ENCODE data around the gene HTATIP2. TPM values are rescaled to one million over a fixed set of nuclear protein-coding genes. Genes with fewer than 3 reads are reported as not detected.
"Not testable (repeated sequence)": the region's sequence is repeated elsewhere in the genome, so short reads cannot be mapped to it uniquely, and the experiment has no call there.

Gene HTATIP2
- total RNA-seq, result 26.5 TPM

DNA sequence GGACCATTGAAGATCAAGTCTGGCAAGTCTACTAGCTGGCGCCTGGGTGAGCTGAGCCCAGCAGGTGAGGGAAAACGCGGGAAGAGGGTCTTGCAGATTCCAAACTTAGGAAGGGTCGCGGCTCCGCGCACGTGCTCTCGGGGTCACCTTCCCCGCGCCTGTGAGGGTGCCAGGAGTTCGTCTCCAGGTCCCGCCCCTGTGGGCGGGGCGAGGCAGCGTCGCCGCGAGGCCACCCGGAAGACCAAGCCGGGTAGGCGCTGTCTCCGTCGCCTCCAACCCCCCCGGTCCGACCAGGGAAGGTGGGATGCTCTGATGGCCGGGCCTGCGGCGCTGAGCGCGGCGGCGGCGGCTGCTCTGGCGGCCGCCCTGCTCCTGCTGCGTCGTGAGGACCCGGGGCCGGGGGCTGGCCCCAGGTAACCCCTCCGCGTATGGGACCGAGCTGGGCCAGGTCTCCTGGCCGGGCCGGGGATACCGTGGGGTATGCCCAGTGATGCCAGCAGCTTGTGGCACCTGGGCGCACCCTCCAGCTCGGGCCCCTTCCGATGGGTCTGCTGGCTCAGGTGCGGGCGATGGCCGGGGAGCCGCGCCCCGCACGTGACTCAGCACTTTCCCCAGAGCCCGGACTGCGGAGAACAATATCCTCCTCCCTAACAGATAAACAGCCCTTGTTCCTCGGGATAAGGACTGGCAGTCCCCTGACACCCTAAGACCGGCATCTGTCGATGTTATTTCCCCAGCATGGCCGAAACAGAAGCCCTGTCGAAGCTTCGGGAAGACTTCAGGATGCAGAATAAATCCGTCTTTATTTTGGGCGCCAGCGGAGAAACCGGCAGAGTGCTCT lies at the start of gene HTATIP2:
TSS of gene HTATIP2 (plus strand) at position 215 of the 841 bp plus-strand sequence. CDS start at position 739, 524 bp downstream.
- intact Hi-C loops (cut with DNase I), result no loop called here
- DNase-seq (ENCODE audit: low spot score) (peak; percentile 84), ATAC-seq (peak; percentile 84)

DNA sequence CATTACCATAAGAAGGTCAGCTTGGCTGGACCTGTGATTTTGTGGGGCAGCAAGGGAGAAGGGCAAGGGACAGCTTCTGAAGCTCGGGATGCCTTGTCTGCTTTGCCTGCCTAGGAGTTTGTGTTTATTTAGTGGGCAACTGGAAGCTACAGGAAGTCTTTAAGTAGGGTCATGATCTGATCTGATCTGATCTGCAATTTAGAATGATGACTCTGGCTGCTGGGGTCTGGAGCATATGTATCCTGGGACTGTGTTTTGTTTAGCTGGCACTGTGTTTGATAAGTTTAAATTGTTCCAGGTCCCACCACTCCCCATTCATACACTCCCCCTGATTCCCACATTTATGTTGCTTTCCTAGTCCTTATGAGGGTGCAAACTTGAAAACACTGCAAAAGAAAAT lies 47.7 kb upstream of the HTATIP2 start:
- no peak for ATAC-seq

DNA sequence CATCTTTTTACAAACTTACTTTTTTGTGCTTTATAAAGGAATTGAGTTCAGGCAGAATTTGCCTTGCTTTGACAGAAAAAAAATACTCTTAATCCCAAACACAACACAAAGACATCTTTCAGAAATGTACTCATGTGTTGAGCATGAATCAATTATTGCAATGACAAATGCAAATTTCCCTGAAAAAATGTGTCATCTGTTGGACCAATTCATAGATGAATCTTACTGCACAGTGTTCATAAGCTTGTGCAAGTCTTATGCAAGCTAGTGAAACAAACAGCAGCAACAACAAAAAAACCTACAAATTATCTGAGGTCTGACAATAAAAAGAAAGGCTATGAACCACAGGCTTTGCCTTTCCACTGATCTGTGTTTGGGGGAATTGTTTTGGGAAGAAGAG lies 42.3 kb upstream of the HTATIP2 start:
- no peak for DNase-seq (ENCODE audit: low spot score)
- ATAC-seq, result no peak
- intact Hi-C loops (cut with DNase I), result no loop called here

More for the DNA sequence above, 47.7 kb upstream of the HTATIP2 start:
- DNase-seq (ENCODE audit: low spot score), result no peak
- intact Hi-C loops (cut with DNase I), result no loop called here

DNA sequence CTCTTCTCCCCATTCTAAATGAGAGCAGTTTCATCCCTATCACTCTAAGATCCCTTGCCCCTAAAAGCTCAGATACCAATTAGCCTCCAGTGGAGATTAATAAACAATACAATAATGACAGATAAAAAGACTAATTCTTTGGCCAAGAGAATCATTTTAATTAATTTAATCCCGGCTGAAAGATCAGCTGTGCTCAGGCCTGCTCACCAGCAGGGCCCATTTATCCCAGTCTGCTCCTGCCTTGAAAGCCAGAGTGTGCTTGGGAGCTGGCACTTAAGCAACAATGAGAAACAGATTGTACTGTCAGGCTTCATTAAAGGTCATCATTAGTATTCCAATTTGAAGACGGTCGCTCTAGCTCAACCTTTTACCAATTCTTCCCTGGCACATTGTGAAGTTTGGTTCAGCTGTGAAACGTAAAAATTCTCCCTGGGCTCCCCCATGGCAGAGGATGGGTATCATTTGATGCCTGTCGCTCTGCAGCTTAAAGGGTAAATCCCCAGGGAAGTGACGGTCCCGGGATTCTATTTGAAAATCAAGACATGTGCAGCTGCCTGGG lies 36.1 kb upstream of the HTATIP2 start:
- DNase-seq (ENCODE audit: low spot score), result no peak

DNA sequence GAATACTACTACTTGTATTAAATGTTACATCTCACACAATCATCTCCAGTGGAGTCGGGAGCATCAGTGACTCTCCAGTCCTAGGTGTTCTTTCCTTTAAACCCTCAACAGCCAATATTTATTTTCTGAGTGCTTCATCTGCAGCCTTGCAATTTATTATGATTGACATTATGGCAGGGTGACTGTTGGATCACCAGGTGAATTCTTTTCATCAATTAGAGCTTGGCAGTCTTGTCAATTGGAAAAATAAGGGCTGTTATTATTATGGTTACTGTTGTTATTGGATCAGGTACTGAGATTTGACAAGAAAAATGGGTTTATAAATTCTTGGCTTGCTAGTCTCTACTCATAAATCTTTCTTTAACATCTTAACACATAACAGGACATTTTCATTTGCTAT lies 27.5 kb upstream of the HTATIP2 start:
- ATAC-seq, result no peak
- no peak for DNase-seq (ENCODE audit: low spot score)
- intact Hi-C loops (cut with DNase I), result no loop called here

More for the DNA sequence above, 36.1 kb upstream of the HTATIP2 start:
- no peak for ATAC-seq
- intact Hi-C loops (cut with DNase I), result no loop called here

DNA sequence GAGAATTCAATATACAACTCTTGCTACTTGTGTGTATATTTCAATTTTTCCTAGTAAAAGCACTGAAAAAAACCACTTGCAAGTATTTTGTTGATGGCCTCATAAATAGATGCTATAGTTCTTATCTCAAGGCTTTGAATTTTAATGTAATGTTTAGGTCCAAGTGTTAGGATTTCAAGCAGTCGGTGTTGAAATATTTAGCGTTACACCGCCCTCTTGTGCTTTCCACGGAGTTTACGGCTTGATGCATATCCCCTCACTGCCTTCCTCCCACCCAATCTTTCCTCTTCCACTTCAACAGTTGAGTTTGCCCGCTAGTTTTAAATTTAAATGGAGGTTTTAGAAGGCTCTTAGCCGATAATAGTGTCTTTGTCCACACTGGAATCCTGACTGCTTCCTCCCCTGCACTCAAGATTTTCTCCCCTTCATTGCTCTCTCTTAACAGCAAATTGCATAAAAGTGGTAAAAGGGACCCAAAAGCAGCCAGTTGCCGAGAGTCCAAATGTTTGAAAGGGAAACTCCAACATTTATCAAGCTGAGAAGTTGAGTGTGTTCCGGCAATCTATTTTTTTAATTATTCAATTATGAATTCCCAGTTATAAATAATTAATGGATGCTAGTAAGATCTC lies 25.9 kb upstream of the HTATIP2 start:
- DNase-seq (ENCODE audit: low spot score) (no peak), ATAC-seq (no peak)
- intact Hi-C loops (cut with DNase I), result no loop called here

DNA sequence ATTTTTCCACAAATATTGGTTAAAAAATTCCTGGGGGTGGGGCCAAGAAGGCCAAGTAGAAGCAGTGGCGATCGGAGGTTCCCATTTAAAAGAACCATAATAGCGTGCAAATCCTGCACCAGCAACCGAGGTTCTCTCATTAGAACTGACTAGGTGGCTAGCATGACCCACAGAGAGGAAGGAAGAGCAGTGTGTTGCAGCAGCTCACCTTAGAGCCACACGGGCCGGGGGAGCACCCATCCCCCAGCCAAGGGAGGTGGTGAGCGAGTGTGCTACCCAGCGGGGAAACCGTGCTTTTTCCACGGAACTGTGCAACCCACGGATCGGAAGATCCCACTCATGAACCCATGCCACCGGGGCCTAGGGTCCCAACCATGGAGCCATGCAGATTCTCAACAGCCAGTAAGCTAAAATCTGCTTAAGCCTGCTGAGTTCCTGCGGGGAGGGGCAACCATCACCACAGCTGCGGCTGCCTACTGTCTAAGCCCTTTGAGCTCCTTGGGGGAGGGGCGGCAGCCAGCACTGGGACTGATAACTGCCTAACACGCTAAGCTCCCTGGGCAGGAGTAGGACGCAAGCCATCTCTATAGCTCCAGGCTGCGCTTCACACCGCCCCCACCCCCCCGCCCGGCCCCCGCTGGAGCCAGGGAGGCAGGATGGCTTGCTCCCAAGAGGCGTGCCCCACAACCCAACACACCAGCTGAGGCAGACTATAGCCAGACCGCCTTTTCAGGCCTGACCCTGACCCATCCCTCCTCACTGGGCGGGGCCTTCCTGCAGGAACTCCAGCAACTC lies 21.0 kb upstream of the HTATIP2 start:
- ATAC-seq (no peak), DNase-seq (ENCODE audit: low spot score) (no peak)
- intact Hi-C loops (cut with DNase I), result no loop called here

DNA sequence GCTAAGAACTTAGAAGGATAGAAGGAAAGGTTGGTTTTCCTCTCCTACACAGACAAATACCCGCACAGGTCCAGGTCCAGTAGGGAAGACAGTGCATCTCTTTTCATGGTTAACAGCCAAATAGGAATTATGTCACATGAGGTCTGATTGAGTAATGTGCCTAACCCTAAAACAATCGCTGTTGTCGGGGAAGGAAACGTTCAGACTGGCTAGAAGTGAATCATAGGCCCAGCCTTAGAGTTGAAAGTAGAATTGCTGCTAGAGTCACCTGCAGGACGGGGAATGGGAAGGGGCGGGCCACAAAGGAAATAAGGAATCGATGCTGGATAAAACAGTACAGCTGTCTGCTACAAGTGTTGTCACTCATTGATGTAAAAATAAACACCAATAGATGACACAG lies 12.4 kb upstream of the HTATIP2 start:
- no peak for DNase-seq (ENCODE audit: low spot score)
- ATAC-seq, result no peak
- intact Hi-C loops (cut with DNase I), result loop anchor here (10.0 kb wide), 1 partner anchor 226 kb away; no protein-coding TSS in a partner anchor

DNA sequence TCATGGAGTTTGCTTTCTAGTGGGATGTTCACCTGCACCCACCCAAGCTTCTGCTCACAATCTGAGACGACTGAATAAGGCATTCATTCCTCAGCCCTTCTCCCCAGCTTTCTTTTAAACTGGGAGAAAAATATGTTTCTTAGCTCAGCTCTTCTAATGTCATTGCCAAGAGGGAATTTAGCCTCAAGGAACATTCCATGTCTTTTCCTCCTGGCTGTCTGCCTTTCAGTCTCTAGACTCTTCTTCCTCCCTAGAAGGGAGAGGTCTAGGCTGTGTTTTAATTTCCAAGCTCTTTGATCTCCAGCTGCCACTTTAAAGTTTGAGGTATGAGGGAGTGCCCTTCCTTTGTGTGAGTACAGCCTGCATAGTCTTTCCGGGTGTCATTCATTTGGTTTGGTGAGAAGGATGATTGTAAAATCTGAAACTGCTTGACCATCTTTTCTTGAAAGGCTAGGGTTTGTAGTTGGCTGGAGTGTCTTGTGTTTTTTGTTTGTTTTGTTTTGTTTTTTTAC lies 11.7 kb upstream of the HTATIP2 start:
- DNase-seq (ENCODE audit: low spot score), result no peak
- no peak for ATAC-seq
- intact Hi-C loops (cut with DNase I), result loop anchor here (10.0 kb wide), 1 partner anchor 227 kb away; no protein-coding TSS in a partner anchor

DNA sequence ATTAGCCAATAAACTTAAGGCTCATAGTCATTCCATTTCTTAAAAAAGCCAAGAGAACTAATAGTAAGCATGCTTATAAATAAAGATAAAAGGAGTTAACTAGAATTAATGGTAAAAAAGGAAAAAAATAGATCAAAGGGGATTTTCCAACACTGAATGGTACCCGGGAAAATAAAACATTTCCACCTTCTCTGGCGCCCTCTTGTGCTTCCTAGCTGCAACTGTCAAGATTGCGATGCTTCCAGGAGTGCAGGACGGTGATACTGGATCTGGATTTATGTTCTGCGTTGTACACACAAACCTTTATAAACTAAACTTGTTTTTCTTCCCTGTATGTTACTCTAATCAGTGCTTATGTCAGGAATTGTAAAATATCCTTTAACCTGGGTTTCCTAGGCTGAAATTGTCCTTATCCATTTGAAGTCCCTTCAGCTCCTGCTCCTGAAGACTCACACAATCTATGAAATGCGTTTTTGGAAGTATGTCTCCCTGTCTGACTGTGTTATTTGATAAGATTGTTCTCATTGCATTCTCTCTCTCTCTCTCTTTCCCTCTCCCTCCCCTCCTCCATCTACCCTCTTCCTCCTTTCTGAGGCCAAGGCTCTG lies 9.6 kb upstream of the HTATIP2 start:
- peak; percentile 45 for ATAC-seq
- intact Hi-C loops (cut with DNase I), result loop anchor here (10.0 kb wide), 1 partner anchor 229 kb away; no protein-coding TSS in a partner anchor

DNA sequence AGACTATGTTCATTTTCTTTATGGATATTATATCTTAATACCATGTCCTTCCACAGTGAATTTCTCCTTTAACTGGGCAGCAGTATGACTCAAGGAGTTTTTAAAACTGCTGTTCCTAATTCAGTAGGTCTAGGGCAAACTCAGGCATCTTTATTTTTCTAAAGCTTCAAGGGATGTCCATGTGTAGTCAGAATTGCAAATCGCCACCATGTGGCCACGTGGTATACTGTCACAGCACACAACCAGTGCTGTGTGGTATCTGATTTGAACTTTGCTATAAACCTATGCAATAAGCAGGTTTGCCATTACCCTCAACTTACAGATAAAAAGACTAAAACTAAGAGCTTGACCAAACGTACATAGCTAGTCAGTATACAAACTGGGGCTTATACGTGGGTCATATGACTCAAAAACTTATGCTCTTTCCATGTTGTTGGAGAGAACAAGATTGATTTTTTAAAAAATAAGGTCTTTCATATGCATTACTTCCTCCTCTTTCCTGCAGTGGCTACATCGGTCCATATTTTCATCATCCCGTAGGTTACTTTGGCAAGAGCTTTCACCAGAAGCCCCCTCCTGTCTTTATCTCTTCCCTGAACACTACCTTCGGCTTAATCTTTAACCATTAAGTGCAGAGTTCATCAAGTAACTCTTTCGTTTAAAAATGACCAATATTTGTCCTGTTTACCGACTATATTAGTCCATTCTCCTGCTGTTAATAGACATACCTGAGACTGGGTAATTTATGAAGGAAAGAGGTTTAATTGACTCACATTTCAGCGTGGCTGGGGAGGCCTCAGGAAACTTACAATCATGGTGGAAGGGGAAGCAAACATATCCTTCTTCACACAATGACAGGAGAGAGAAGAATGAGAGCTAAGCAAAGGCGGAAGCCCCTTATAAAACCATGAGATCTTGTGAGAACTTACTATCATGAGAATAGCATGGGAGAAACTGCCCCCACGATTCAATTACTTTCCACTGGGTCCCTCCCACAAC lies 8.0 kb upstream of the HTATIP2 start:
- peak; percentile 28 for ATAC-seq
- intact Hi-C loops (cut with DNase I), result loop anchor here (10.0 kb wide), 1 partner anchor 231 kb away; no protein-coding TSS in a partner anchor
- DNase-seq (ENCODE audit: low spot score), result no peak

More for the DNA sequence above, 9.6 kb upstream of the HTATIP2 start:
- no peak for DNase-seq (ENCODE audit: low spot score)

DNA sequence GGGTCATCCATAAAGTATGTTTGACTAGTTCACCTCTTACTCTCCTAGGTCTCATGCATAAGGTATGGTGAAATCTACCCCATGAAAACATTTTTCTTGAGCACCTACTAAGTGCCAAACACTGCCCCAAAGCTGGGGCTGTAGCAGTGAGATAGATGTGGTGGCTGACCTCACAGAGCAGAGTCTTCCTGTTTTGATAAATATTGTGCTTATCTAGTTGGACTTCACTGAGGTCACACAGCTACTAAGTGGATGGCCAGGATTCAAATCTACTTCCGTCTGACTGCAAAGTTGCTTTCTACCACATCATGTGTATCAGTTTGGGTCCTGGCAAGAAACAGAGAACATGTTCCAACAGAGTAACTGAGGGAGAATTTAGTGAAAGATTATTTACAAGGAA lies 6.4 kb upstream of the HTATIP2 start:
- no peak for DNase-seq (ENCODE audit: low spot score)
- no peak for ATAC-seq
- intact Hi-C loops (cut with DNase I), result loop anchor here (10.0 kb wide), 1 partner anchor 232 kb away; no protein-coding TSS in a partner anchor

DNA sequence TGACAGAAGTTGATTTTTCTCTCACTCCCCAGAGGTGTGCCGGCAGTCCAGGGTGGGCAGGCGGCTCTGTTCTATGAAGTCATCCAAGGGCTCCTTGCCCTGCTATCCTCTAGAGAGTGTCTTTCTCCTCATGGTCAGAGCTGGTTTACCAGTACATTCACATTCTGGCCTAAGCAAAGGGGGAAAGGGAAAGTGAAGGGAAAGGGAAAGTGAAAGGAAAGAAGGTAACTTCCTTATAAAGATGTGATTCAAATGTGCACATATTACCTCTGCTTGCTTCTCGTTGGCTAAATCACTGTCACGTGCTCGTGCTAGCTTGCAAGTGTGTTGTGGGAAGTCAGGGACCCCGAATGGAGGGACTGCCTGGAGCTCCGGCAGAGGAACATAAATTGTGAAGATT lies 2.9 kb upstream of the HTATIP2 start:
- DNase-seq (ENCODE audit: low spot score) (no peak), ATAC-seq (no peak)
- intact Hi-C loops (cut with DNase I), result no loop called here

DNA sequence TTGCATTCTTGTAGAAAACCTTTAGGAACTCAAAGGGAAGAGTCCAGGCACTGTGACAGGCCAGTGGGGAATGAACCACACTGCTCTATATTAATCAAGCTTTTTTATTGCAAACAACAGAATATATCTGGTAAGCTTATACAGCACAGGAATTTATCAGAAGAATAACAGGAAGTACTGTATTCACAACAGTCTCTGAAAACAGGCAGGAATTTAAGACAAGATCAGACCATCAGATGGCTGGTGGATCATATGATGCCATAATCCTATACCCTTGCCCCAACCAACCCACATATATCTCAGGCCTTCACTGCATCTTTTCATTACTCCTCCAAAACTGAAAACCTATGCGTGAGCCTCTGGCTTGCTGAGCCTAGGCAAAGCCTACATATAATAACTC lies 1.0 kb upstream of the HTATIP2 start:
- DNase-seq (ENCODE audit: low spot score), result no peak
- ATAC-seq, result no peak
- intact Hi-C loops (cut with DNase I), result no loop called here

DNA sequence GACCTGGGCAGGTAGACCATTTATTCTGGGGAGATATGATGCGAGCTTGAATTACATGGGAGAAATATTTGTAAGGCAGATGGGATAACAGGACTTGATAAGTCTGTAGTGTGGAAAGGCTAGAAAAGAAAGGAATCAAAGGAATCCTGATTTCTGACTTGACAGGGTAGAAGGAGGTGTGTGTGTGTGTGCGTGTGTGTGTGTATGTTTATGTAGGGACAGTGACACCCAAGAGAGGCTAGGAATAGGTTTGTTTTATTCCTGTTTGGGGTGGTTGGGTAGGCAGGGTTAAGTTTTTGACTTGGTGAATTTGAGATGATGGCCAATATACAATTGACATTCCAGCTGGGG lies 390 bp upstream of the HTATIP2 start:
- ATAC-seq, result no peak
- intact Hi-C loops (cut with DNase I), result no loop called here
- DNase-seq (ENCODE audit: low spot score), result no peak

DNA sequence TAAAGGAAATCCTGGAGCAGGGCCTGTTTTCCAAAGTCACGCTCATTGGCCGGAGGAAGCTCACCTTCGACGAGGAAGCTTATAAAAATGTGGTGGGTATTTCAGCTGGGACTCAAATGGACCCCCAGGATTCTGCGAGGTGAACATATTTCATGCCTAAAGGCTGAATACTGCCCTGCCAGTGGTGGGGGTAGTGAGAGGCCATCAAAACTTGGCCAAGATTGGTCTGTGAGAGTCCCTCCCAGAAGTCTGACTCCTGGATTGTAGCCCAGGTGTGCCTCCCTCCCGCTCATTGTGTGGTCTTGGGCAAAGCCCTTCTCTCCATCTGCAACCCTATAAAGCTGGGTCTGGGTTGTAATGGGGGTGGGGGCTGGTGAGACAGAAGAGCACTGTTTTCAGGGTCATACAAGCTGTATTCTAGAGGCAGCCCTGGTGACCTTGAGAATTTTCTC lies 853 bp downstream of the HTATIP2 start:
- ATAC-seq (peak; percentile 17), DNase-seq (ENCODE audit: low spot score) (no peak)
- intact Hi-C loops (cut with DNase I), result no loop called here

DNA sequence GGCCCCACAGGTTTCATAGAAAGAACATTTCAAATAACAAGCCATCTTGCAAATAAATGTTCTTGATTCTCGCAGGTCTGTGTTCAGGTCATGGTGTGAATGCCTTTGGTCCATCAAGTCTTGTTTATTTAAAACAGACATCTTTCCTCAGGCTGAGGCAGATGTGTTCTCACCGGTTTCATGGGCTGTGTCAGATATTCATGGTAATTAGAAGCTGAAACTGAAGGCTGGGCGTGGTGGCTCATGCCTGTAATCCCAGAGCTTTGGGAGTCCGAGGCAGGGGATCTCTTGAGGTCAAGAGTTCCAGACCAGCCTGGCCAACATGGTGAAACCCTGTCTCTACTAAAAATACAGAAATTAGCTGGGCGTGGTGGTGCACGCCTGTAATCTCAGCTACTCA lies 2.0 kb downstream of the HTATIP2 start:
- intact Hi-C loops (cut with DNase I); DNase-seq (ENCODE audit: low spot score); ATAC-seq: not testable (repeated sequence)
